Caco-2 (cell line): Measurements from ENCODE around the gene CAPRIN1. TPM values are rescaled to one million over a fixed set of nuclear protein-coding genes. Genes with fewer than 3 reads are reported as not detected.

Experiments
- BruUV-seq: library from RNA; stranded (reverse); fragments of 400-500 nt; replicated peaks from 2 replicates; lab custom pipeline; 2021; lab: Mats Ljungman, UMichigan
- CTCF ChIA-PET: fragments of 300-600 bp; sonication (Branson Sonifier 250); formaldehyde crosslinking; loops from one replicate; lab custom pipeline; 2022; ENCODE audit warnings: antibody characterized with exemption; lab: Charles Lee
- POLR2A ChIA-PET: fragments of 300-600 bp; sonication (Branson Sonifier 250); formaldehyde crosslinking; loops from one replicate; lab custom pipeline; 2022; ENCODE audit warnings: antibody characterized with exemption; lab: Charles Lee
- DNase-seq, 2 experiments: peaks; one replicate each; pipeline versions ENCODE4 v3.0.0 to v3.0.0-alpha.2; 2020 to 2022
- H3K27me3 ChIP-seq: replicated peaks from 2 replicates; pipeline ENCODE4 v1.6.0; 2011; ENCODE audit warnings: low read length; ENCODE audit not compliant: control insufficient read depth, insufficient read depth
- H3K36me3 ChIP-seq: 2 replicates; pipeline ENCODE4 v1.5.1; 2011; ENCODE audit warnings: low read length; ENCODE audit not compliant: control insufficient read depth, insufficient read depth
- H3K4me1 ChIP-seq: fragments of 250-450 bp; sonication (Bioruptor Pico); 2 replicates; pipeline ENCODE4 v1.5.1; 2020; ENCODE audit warnings: mild to moderate bottlenecking
- H3K4me3 ChIP-seq: 2 replicates; pipeline ENCODE4 v1.5.1; 2011; ENCODE audit warnings: low read depth, mild to moderate bottlenecking, control low read depth, low read length
- H3K9me3 ChIP-seq: fragments of 250-450 bp; sonication (Bioruptor Pico); 2 replicates; pipeline ENCODE4 v1.5.1; 2020; ENCODE audit warnings: mild to moderate bottlenecking, moderate library complexity
- H3K27ac Mint-ChIP-seq: one replicate; pipeline ENCODE4 v1.8.0; 2022; ENCODE audit warnings: mixed read lengths; ENCODE audit not compliant: unreplicated experiment
- H3K27me3 Mint-ChIP-seq: one replicate; pipeline ENCODE4 v1.8.0; 2022; ENCODE audit warnings: mixed read lengths; ENCODE audit not compliant: insufficient read depth, unreplicated experiment
- H3K36me3 Mint-ChIP-seq: one replicate; pipeline ENCODE4 v1.8.0; 2022; ENCODE audit warnings: mild to moderate bottlenecking, mixed read lengths; ENCODE audit not compliant: insufficient read depth, unreplicated experiment
- H3K4me1 Mint-ChIP-seq: one replicate; pipeline ENCODE4 v1.8.0; 2022; ENCODE audit warnings: low read depth, mixed read lengths; ENCODE audit not compliant: unreplicated experiment
- H3K4me3 Mint-ChIP-seq: one replicate; pipeline ENCODE4 v1.8.0; 2022; ENCODE audit warnings: mild to moderate bottlenecking, moderate library complexity, mixed read lengths; ENCODE audit not compliant: unreplicated experiment
- H3K9me3 Mint-ChIP-seq: one replicate; pipeline ENCODE4 v1.8.0; 2022; ENCODE audit warnings: mixed read lengths; ENCODE audit not compliant: unreplicated experiment
- CTCF ChIP-seq, 2 experiments: fragments of 200-600 bp in 1 of 2; IDR thresholded peaks; 1 replicate in 1 of 2; 2 replicates in 1 of 2; pipeline versions ENCODE4 v1.5.1 to v1.8.0; 2011 to 2022; ENCODE audit warnings: antibody characterized with exemption in 1 of 2, control low read depth in 1 of 2, inconsistent platforms in 1 of 2, low read depth in 1 of 2, low read length in 1 of 2, mild to moderate bottlenecking in 1 of 2, moderate library complexity in 1 of 2; ENCODE audit not compliant: insufficient read depth in 1 of 2, severe bottlenecking in 1 of 2, unreplicated experiment in 1 of 2
- intact Hi-C: fragments of 100-400 bp; cut with micrococcal nuclease; formaldehyde crosslinking; loops from one replicate; pipeline ENCODE4 v1.10.0; 2022; ENCODE audit not compliant: unreplicated experiment
- total RNA-seq: library from RNA; stranded (reverse); gene quantifications from 2 replicates; pipeline ENCODE4 v1.2.3, GENCODE V29; 2022

CAPRIN1 gene
- total RNA-seq, 1 experiment from 2014 or later: 224 TPM

DNA sequence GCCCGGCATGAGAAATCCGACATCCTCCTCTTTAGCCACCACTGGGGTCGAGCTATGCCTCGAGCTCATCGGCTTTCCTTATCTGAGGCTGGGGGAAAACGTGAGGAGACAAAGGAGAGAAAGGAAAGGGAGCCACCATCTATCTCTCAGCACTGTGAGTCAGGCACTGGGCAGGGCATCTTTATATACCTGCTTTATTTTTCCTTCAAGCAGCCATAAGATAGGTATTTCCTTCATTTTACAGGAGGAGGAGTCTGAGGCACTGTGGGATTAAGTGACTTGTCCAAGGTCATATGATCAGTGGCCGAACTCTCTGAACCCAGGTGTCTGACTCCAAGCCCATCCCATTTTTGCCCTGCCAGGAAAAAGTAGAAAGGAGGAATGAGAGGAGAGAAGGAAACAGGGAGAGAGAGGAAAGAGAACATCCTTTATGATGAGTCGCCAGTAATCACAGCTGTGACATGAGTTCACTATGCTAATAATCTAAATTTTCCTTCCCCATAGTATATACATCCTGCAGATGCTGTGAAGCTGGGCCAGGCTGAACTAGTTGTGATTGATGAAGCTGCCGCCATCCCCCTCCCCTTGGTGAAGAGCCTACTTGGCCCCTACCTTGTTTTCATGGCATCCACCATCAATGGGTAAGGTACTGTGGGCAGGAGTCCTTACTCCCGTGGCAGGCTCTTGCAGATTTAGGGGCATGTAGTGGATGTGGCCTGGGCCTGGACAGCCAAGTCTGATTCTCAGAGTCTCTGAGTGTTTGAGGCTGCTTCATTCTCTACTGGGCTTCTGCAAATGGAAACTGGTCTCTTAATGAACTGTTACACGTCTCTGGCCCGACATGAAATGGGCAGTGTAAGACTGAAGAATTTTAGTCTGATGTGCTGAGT, 75.7 kb downstream of the CAPRIN1 start:
- Mint-ChIP-seq H3K9me3 (no peaks in the 10 kb centered on the region), H3K27me3 (no peaks in the 10 kb centered on the region), H3K36me3 (peaks cover 89% of the 10 kb centered on the region), H3K27ac (no peak overlapping the region), H3K4me1 (no peaks in the 10 kb centered on the region), H3K4me3 (no peak overlapping the region)
- BruUV-seq: no TSS peak
- CTCF ChIA-PET: no interaction called here
- Histone ChIP-seq H3K27me3 (no peaks in the 10 kb centered on the region), H3K9me3 (no peaks in the 10 kb centered on the region), H3K36me3 (no peaks in the 10 kb centered on the region; the same call in none of the 2 replicates), H3K4me1 (no peaks in the 10 kb centered on the region), H3K4me3 (no peak overlapping the region)
- intact Hi-C loops: no loop called here
- DNase-seq: no peak
- TF ChIP-seq CTCF (IDR thresholded peaks at IDR 0.05; ENCODE audit: insufficient read depth in 1 of 2, low read depth in 1 of 2, low read length in 1 of 2, severe bottlenecking in 1 of 2, unreplicated experiment in 1 of 2): no peak
- POLR2A ChIA-PET: no interaction called here

- Mint-ChIP-seq H3K9me3 (no peaks in the 10 kb centered on the region), H3K4me3 (no peak overlapping the region), H3K27me3 (no peaks in the 10 kb centered on the region), H3K36me3 (peaks cover 89% of the 10 kb centered on the region), H3K4me1 (no peaks in the 10 kb centered on the region), H3K27ac (no peak overlapping the region)
- no peaks in the 10 kb centered on the region for H3K4me1 ChIP-seq
- intact Hi-C loops: no loop called here
- ChIA-PET CTCF (no interaction called here), POLR2A (no interaction called here)
- no peak for DNase-seq
- H3K36me3 ChIP-seq: no peaks in the 10 kb centered on the region; the same call in none of the 2 replicates
- H3K27me3 ChIP-seq: no peaks in the 10 kb centered on the region
- BruUV-seq: no TSS peak
- no peaks in the 10 kb centered on the region for H3K9me3 ChIP-seq
- no peak for TF ChIP-seq CTCF (IDR thresholded peaks at IDR 0.05; ENCODE audit: insufficient read depth in 1 of 2, low read depth in 1 of 2, low read length in 1 of 2, severe bottlenecking in 1 of 2, unreplicated experiment in 1 of 2)
- no peak overlapping the region for H3K4me3 ChIP-seq
These were observed 77.3 kb downstream of the CAPRIN1 start for GRCh38 chr11:34128824-34129223.

DNA sequence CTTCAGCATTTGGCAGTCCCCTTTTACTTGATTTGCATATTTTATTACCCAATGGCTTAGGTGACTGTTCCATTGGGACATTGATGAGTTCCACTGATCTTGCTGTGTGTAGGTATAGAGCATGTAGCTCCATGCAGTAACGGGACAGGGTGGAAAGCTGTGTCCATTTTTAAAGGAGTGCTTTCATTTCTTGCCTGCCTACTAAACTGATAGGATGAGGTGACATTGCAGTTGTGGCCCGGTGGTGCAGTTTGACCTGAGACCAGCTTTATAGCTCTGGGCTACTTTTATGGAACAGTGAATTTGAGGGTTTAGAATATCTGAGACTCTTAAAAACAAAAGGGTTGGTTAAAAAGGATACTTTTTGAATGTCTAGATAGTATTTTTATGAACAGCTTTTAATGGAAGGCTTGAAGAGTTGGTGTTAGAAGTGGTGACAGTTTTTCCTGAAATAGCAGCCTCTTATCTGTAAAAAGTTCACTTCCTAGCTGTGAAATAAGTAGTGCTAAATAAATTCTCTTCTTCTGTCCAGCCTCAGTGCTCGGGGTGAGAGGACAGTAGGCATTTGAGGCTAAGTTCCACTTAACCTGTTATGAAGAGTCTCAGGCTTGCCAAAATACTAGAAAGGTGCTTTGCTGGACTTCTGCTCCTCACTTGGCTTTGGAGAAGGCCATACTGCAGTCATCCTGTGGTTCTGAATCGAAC, 80.9 kb downstream of the CAPRIN1 start:
- CTCF ChIA-PET: interaction anchor here (0.6 kb wide), 2 partner anchors 29 to 42 kb away, joined by 3 read pairs; no protein-coding TSS in a partner anchor
- no peak for DNase-seq
- BruUV-seq: no TSS peak
- H3K4me1 Mint-ChIP-seq: no peaks in the 10 kb centered on the region
- no peaks in the 10 kb centered on the region for H3K9me3 Mint-ChIP-seq
- TF ChIP-seq CTCF (IDR thresholded peaks at IDR 0.05; ENCODE audit: insufficient read depth in 1 of 2, low read depth in 1 of 2, low read length in 1 of 2, severe bottlenecking in 1 of 2, unreplicated experiment in 1 of 2): no peak
- Histone ChIP-seq H3K4me3 (no peak overlapping the region), H3K36me3 (peaks cover 2% of the 10 kb centered on the region), H3K4me1 (no peaks in the 10 kb centered on the region), H3K9me3 (no peaks in the 10 kb centered on the region), H3K27me3 (no peaks in the 10 kb centered on the region)
- H3K27ac Mint-ChIP-seq: no peak overlapping the region
- intact Hi-C loops: no loop called here
- no peaks in the 10 kb centered on the region for H3K27me3 Mint-ChIP-seq
- POLR2A ChIA-PET: no interaction called here
- H3K4me3 Mint-ChIP-seq: no peak overlapping the region
- H3K36me3 Mint-ChIP-seq: peaks cover 71% of the 10 kb centered on the region
